Esophagus (tissue), 2 donors: Measurements from ENCODE around the gene STK26. TPM values are rescaled to one million over a fixed set of nuclear protein-coding genes. Genes with fewer than 3 reads are reported as not detected.
A peak's percentile ranks its signal among the peaks of the same experiment; 100 is the strongest.

Source experiments
- H3K27ac ChIP-seq, 2 donors: one replicate each; pipeline ENCODE4 v1.5.1; 2013; ENCODE audit warnings: low read depth in 2 of 2, mild to moderate bottlenecking in 2 of 2, inconsistent platforms in 1 of 2, low read length in 1 of 2, moderate library complexity in 1 of 2
- H3K27me3 ChIP-seq, 2 donors: one replicate each; pipeline ENCODE4 v1.6.1; 2013; ENCODE audit warnings: low read length in 2 of 2, control low read depth in 1 of 2, mild to moderate bottlenecking in 1 of 2; ENCODE audit not compliant: insufficient read depth in 2 of 2, control insufficient read depth in 1 of 2
- H3K36me3 ChIP-seq, 2 donors: one replicate each; pipeline ENCODE4 v1.6.1; 2013; ENCODE audit warnings: low read length in 1 of 2; ENCODE audit not compliant: control insufficient read depth in 2 of 2, insufficient read depth in 2 of 2
- H3K4me1 ChIP-seq, 2 donors: one replicate each; pipeline ENCODE4 v1.6.1; 2013; ENCODE audit warnings: low read length in 1 of 2; ENCODE audit not compliant: control insufficient read depth in 2 of 2, insufficient read depth in 2 of 2
- H3K4me3 ChIP-seq, 2 donors: one replicate each; pipeline ENCODE4 v1.5.1; 2013; ENCODE audit warnings: low read length in 2 of 2, mild to moderate bottlenecking in 2 of 2, low read depth in 1 of 2, moderate library complexity in 1 of 2
- H3K9me3 ChIP-seq, 2 donors: one replicate each; pipeline ENCODE4 v1.6.1; 2013; ENCODE audit warnings: mild to moderate bottlenecking in 2 of 2, low read depth in 1 of 2, low read length in 1 of 2, moderate library complexity in 1 of 2; ENCODE audit not compliant: control insufficient read depth in 2 of 2, insufficient read depth in 1 of 2
- WGBS, 2 donors: extraction: QIAGEN DNeasy Blood & Tissue Kit; methylation state at CpG; one replicate each; pipeline ENCODE4 v1.1.7; 2013; 5-methylcytosine and 5-hydroxymethylcytosine counted together
- polyA plus RNA-seq, 2 donors: library from polyadenylated mRNA; stranded (reverse); fragments of 200-250 nt; gene quantifications; one replicate each; pipeline ENCODE4 v1.2.3, GENCODE V29; 2013
- donor health status: healthy with polysubstance abuse.
- donor health status: Bipolar disorder and iron deficiency.

Gene STK26
- polyA plus RNA-seq, 2 donors: 6.9 to 9.1 TPM

DNA sequence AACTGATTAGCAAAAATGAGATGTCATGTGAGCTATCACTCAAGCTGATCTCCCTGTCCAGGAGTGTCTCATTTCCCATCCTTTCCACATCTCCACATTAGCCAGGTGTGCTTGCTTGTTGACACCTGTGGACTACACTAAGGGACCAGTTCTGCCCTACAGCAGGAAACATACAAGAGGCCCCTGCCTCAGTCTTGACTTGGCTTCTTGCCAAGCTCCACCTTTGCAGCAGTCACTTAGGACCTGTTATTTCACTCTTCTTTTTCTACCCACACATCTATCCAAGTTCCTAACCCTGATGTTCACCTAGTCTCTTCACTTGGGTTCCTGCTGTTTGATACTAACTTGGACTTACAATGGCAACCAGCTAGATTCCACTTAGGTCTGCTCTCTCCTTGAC is 91.5 kb downstream of the STK26 start:
- Histone ChIP-seq H3K4me1 (no peaks in the 10 kb centered on the region), H3K27me3 (peaks cover 0 to 4% of the 10 kb centered on the region in 2 donors), H3K27ac (no peak overlapping the region), H3K4me3 (no peak overlapping the region), H3K36me3 (no peaks in the 10 kb centered on the region), H3K9me3 (no peaks in the 10 kb centered on the region)

DNA sequence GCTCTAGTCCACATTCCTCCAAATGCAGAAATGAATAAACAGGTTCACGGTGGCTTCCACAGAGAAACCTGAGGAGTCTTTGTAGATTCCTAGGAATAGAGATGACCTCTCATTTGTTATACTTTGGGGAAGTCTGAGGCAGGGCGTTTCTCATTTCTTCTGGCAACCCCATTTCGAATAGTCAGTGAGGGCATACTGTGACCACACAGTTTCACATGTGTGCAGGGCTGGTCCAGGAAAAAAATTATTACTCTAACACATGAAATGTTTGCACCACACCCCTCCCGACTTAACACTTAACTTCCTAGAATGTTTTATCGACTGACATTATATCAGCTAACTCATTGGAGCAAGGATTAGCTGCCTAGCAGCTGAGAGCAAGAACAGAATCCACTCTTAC is 92.7 kb downstream of the STK26 start:
- H3K9me3 ChIP-seq: peaks cover 0 to 3% of the 10 kb centered on the region in 2 donors
- H3K27me3 ChIP-seq: no peaks in the 10 kb centered on the region
- no peaks in the 10 kb centered on the region for H3K36me3 ChIP-seq
- no peak overlapping the region for H3K27ac ChIP-seq
- WGBS, 2 donors: 68 to 80% methylated on average over 5 of the region's 5 CpGs
- peaks cover 0 to 2% of the 10 kb centered on the region in 2 donors for H3K4me1 ChIP-seq
- no peak overlapping the region for H3K4me3 ChIP-seq

DNA sequence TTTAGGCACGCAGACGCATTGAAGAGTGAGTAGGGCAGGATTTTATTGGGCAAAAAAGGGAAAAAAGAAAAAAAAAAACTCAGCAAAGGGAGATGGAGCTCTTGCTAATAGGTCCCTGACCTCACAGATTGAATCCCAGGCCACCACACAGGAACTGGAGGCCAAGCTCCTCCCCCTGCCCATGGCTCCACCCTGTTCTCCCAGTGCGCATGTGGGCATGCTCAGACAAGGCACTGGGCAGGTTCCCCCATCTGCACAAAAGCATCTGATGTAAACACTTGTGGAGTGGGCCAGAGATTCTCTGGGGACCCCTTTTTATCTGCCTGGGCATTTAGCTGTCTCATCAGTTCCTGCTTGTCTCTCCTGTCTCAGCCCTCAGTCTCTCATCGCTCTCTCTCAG is 95.3 kb downstream of the STK26 start:
- no peaks in the 10 kb centered on the region for H3K27me3 ChIP-seq
- WGBS, 2 donors: 90 to 98% methylated on average over 4 of the region's 4 CpGs
- no peaks in the 10 kb centered on the region for H3K36me3 ChIP-seq
- H3K27ac ChIP-seq: peak overlapping the region; percentile 11 to 16
- H3K9me3 ChIP-seq: peaks cover 0 to 3% of the 10 kb centered on the region in 2 donors
- no peak overlapping the region for H3K4me3 ChIP-seq
- H3K4me1 ChIP-seq: peaks cover 0 to 2% of the 10 kb centered on the region in 2 donors

DNA sequence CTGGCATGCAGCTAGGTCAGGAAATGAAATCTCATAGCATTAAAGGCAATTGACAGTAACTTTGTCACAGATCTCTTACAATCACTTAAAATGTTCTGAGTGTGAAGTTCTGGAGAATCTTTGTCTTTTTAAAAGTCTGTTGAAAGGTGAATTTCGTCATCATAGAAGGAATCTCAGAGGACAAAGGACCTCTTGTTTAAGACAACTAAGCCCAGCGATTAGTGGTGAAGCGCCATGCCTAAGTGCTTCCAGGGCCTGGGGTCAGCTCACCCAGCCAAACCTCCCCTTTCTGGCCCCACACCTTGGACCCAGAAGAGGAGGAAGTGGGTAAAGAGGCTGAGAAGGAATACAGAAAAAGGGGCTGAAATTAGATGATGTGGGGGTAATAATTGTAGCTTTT is 96.2 kb downstream of the STK26 start:
- peak overlapping the region; percentile 76 for H3K27ac ChIP-seq
- WGBS, 2 donors: 47 to 48% methylated on average over 3 of the region's 3 CpGs
- peaks cover 0 to 3% of the 10 kb centered on the region in 2 donors for H3K9me3 ChIP-seq
- no peaks in the 10 kb centered on the region for H3K27me3 ChIP-seq
- H3K36me3 ChIP-seq: no peaks in the 10 kb centered on the region
- peaks cover 0 to 2% of the 10 kb centered on the region in 2 donors for H3K4me1 ChIP-seq
- no peak overlapping the region for H3K4me3 ChIP-seq

DNA sequence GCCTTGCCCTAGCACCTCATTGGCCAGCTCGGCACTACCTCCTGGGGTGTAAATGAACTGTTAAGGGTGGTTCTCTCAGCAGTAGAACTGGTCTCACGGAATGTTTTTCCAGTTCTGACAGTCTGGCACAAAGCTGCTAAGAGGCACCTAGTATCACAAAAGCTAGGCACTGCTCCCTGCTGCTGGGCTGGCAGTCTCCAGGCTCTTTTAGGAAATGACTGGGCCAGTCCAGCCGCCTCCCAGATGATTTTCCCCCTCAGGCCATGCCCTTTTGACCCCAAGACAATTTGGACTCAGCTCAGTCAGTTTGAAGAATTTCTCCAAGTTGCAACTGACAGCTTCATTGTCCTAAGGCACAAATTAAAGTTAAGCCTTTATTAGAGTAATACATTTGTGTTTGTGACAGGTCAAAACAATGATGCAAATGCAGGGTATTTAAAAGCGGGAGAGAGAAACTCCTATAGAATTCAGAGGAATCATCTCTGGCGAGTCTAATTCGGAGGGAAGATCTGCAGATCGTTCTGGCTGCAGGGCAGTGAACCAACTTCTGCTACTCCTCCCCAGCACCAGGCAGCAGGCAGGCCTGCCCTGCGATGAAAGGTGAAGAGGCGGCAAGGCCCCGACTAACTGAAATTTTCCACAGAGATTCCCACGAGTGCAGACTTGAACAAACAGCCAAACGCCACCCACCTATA is 96.9 kb downstream of the STK26 start:
- Histone ChIP-seq H3K4me1 (peaks cover 0 to 2% of the 10 kb centered on the region in 2 donors), H3K9me3 (peaks cover 0 to 3% of the 10 kb centered on the region in 2 donors), H3K4me3 (no peak overlapping the region), H3K27me3 (no peaks in the 10 kb centered on the region), H3K36me3 (no peaks in the 10 kb centered on the region), H3K27ac (peak overlapping the region; percentile 80 to 85)
- whole genome bisulfite sequencing, 2 donors: 46 to 51% methylated on average over 12 of the region's 12 CpGs

DNA sequence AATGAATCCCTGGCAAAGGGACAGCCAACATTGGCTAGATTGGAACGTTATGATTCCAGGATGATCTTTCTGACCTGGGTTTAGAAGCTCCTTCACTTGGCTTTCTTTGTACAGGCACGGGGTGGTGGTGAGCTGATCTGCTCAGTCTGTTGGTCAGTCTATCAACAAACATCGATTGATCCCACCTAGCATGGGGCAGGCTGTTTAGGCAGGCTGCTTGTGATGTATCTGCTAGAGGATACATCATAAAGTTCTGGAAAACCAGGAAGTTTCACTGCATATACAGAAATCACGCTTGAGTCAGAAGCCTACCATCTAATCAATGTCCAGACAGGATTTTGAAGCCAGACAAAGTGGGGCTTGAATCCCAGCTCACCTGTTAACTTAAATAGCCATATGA is 97.8 kb downstream of the STK26 start:
- no peaks in the 10 kb centered on the region for H3K27me3 ChIP-seq
- peaks cover 0 to 3% of the 10 kb centered on the region in 2 donors for H3K9me3 ChIP-seq
- peak overlapping the region; percentile 25 to 85 for H3K27ac ChIP-seq
- 56 to 70% methylated on average over 4 of the region's 4 CpGs for WGBS, 2 donors
- H3K36me3 ChIP-seq: no peaks in the 10 kb centered on the region
- peaks cover 0 to 2% of the 10 kb centered on the region in 2 donors for H3K4me1 ChIP-seq
- no peak overlapping the region for H3K4me3 ChIP-seq

Other genes with a start within 250 kb of the STK26 start
- under 1 TPM in 1 of 2 donors, not detected in 1; 0.02 TPM for gene FRMD7, start 104.7 kb downstream of the STK26 start, polyA plus RNA-seq
- 10 to 100 TPM; 12.8 to 13.0 TPM for gene RAP2C, start 196.1 kb downstream of the STK26 start, polyA plus RNA-seq